Fibroblast of the conjunctiva (primary cell): ENCODE results near the gene PRKCI.
"Not testable (repeated sequence)": the region's sequence is repeated elsewhere in the genome, so short reads cannot be mapped to it uniquely, and the experiment has no call there.

ENCODE experiments used
- DNase-seq: peaks from one replicate; pipeline ENCODE4 v3.0.0-alpha.2; 2010; ENCODE audit warnings: low read depth

Gene PRKCI

DNA sequence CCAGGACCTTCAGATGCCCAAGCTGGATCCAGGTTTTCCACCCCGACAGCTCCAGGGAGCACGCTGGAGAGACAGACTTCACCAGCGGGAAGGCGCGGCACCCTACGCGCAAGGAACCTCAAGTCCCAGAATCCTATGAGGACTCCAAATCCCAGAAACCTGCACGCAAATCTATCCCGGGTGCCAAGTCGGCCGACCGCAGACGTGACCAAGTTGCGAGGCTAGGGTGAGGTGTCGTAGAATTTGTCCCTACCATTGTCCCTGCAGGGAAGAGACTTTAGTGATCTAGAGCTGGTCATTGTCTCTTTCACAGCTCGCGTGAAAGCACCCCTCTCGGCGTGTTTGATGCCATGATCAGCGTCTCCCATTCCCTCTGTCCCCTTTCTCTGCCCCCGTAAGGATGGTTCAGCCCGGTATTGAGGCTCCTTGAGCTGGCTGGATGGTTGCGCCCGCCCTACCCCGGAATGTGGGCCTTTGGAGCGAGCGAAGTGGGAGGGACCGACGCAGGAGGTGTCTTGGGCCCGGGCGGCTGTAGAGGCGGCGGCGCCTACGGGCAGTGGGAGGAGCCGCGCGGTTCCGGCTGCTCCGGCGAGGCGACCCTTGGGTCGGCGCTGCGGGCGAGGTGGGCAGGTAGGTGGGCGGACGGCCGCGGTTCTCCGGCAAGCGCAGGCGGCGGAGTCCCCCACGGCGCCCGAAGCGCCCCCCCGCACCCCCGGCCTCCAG lies at the start of gene PRKCI:
TSS of gene PRKCI (plus strand) at position 501 of the 723 bp plus-strand sequence. CDS start 246 bp downstream, outside the sequence.
- peak; percentile 93 for DNase-seq

DNA sequence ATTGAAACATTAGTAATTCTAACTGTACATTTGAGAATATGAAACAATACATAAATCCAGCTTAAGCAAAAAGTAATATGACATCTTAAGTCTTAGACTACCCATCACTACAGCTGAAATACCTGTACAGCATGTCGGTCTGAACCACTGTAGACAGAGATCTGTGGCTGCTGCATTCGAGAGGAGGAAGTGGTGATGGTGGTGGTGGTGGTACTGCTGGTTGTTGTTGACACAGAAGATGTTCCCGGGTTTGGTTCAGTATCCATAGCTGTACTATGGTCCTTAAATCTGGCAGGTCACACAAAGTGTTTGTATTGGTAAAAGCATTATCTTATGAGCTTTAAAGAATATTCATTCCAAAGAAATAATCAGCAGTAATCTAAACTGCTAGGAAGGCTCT lies 43.6 kb upstream of the PRKCI start:
- no peak for DNase-seq

DNA sequence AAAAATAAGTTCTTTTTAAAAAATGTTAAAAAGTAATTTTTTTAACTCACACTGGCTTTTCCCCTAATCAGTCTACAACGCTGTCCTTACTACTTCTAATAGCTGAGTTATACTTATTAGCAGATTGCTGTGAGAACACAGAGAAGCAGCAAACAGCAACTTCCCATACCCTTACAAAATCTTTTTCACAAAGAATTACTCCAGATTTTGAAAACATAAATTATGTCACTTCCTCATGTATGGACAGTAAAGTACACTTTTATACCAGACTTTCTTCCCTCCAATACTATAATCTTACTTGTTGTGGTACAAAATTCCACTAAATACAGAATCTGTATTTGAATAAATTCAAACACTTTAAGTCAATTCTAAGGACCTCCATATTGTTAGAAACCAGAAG lies 42.8 kb upstream of the PRKCI start:
- DNase-seq = no peak

DNA sequence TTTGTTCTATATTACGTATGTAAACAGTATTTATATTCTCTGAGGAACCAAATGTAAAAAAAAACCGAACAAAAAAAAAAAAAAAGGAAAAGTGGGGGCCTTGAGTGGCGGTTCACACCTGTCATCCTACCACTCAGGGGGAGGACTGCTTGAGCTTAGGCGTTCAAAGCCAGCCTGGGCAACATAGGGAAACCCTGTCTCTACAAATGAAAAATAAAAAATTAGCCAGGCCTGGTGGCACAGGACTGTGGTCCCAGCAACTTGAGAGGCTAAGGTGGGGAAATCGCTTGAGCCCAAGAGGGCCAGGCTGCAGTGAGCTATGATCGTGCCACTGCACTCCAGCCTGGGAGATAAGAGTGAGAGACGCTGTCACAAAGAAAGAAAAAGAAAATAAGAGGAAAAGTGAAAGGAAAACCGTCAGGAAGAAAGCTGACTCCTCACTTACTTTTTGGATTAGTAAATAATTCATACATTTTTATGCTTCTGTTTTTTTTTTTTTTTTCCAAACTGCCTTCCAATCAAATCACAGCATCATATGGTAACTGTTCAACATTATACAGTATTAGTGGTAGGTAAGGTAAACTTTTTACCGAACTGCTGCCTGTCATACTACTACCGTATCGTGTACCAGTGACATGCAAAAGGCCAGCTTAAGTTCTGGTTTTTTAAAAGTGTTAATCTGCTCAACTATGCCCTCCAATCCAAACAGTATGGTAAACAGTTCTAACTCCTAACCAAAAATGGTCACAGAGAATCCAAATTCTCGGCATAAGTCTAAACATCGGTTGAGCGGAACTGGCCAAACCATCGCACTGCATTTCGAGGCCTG lies 41.9 kb upstream of the PRKCI start:
- peak; percentile 3 for DNase-seq

DNA sequence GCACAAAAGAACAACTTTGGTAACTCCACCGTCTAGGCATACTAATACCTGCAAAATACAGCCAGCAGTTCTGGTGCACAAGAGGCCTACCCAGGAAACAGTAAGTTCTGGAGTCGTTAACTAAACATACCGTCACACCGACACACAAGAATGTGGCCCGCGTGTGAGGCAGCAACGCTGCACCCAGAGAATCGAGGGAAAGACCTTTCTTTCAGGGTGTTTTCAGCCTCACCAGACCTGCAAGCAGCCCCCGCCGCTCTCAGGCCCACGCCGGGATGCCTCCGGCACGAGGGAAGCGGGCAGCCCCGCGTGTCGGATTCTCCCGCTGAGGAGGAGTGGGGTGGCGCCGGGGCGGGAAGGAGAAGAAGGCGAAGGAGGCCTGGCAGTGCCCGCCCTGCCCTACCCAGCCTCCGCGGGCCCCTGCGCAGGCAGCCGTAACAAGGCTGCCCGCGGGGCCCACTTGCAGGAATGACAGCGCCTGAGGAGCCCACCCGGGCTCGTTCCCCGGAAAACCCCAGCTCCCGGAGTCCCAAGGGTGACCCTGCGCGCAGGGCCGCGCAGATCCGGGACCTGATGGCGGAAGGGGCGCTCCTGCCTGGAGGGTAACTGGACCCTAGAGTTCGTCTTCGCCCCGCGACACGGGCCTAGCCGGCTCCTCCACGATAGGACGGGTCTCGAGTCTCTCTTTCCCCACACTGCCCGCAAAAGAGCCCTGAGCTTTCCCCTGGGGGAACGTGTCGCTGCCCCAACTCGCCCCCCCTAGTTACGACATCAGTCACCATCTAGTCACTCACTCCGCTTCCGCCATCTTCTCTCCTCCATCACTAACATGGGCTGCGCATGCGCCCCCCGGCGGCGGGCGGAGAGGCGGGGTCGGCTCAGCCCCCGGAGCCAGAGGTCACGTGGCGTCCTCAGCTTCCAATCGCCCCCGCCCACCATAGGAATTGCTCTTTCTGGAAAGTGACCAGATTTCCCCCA lies 41.0 kb upstream of the PRKCI start, which contains the start of gene PHC3:
TSS of gene PHC3 (minus strand) at position 826 of the 978 bp plus-strand sequence. CDS start at position 808, 18 bp downstream.
- peak; percentile 81 for DNase-seq

DNA sequence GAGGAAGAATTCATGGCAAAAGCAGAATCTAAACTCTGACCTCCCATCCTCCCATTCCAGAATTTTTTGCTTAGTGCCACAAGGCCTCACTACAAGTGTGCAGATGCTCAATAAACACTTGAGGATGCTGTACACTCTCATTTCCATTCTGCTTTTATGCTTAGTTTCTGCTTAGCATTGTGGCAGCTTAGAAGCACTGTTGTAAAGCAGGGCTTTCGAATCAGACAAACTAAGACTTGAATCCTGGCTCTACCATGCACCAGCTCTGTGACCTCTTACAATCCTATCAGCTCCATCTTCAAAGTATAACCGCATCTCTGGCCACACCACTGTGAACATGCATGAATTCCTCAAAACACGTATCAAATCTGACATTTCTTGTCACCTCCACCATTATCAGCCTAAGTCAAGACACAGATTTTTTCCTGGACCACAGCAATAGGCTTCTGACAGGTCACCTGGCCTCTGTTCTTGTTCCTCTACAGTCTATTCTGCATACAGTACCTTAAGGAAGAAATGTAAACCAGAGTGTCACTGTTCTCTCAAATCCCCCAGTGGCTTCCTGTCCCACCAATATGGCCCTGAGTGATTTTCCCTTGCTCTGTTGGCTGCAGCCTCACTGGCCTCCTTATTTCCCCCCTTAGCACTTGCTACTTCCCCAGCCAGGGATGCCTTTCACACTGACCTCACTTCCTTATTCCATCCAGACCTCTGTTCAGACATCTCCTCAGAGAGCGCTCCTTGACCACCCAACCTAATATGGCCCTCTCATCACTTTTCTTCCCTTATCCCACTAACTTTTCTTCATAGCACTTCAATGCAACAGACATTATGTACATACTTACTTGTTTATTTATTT lies 32.6 kb upstream of the PRKCI start:
- DNase-seq = no peak

DNA sequence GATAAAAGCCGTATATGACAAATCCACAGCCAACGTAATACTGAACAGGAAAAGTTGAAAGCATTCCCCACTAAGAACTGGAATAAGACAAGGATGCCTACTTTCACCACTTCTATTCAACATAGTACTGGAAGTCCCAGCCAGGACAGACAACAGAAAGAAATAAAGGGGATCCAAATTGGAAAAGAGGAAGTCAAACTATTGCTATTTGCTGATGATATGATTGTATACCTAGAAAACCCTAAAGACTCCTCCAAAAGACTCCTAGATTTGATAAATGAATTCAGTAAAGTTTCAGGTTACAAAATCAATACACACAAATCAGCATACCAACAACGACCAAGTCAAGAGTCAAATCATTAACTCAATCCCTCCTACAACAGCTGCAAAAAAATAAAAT lies 26.5 kb upstream of the PRKCI start:
- not testable (repeated sequence) for DNase-seq

DNA sequence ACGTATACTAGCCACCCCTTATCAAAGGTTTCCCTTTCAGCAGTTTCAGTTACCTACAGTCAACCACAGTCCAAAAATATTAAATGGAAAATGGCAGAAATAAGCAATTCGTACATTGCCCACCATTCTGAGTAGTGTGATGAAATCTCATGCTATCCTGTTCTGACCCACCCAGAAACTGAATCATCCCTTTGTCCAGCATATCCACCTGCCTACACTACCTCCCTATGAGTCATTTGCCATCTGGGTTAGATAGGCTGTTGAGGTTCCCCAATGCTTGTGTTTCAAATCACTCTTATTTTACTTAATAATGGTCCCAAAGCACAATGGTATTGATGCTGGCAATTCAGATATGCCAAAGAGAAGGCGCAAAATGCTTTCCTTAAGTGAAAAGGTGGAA lies 25.4 kb upstream of the PRKCI start:
- no peak for DNase-seq

DNA sequence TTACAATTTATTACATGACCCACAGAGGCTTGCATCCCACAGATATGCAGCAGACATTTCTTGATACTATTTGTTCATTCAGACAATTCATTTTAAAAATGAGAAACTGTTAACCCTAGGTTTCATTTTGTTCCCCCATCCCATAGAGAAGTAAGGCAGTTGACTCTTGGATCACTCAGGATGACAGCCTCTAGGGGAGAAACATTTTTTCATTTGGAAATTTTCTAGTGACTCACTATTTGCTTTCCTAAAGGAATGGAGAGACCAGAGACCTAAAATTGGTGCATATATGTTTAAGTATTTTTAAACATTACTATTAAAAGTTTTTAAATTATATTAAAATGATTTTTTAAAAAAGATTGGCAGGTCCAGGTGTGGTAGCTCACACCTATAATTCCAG lies 21.2 kb upstream of the PRKCI start:
- no peak for DNase-seq

DNA sequence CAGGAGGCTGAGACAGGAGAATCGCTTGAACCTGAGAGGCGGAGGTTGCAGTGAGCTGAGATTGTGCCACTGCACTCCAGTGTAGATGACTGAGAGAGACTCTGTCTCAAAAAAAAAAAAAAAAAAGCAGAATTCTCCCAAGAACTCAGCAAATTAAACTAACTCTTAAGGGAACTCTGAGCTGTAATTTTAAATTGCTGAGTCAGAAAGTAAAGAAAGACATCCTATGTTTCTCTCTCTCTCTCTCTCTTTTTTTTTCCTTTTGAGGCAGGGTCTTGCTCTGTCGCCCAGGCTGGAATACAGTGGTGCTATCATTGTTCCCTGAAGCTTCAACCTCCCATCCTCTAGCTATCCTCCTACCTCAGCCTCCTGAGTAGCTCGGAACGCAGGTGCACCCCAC lies 20.7 kb upstream of the PRKCI start:
- no peak for DNase-seq

DNA sequence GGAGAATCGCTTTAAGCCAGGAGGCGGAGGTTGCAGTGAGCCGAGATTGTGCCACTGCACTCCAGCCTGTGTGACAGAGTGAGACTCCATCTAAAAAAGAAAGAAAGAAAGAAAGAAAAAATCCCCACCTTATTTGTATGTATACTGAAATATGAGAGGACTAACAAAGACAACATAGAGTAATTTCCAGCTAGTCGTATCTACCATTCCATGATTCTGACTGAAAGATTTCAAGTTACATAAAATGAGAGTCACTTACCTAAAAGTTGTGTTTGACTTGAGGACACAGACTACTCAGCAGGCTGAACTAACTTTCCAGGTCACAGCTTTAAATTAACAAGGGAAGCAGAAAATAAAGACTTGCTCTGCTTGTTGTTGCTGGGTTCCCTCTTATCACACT lies 18.8 kb upstream of the PRKCI start:
- DNase-seq = no peak

DNA sequence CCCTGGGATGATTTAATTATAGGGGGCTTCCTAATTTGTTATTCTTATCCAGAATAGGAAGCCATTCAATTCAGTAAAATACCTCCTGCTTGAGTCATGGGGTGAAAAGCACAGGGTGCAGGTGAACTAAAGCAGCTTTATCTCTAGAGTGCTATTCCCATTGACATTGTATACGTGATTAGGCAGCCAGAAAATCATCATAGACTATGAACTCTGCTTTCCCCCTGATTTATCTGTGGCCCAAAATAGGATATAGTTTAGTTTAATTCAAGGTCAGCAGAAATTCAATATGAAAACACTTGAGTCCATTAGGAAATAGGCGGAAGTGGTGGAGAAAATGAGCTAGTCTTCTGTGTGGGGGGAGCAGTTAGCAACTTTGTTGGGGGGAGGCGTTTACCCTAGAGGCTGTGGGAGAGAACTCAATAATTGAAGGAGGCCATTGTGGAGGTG lies 18.2 kb upstream of the PRKCI start:
- DNase-seq = no peak

DNA sequence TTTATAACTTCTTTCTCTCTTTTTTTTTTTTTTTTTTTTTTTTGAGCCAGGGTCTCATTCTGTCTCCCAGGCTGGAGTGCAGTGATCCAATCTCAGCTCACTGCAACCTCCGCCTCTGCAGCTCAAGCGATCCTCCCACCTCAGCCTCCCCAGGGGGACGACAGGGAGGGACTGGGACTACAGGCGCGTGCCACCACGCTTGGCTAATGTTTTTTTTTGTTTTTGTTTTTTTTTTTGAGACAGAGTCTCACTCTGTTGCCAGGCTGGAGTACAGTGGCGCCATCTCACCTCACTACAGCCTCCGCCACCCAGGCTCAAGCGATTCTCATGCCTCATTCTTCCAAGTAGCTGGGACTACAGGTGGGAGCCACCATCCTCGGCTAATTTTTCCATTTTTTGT lies 17.7 kb upstream of the PRKCI start:
- DNase-seq = no peak

DNA sequence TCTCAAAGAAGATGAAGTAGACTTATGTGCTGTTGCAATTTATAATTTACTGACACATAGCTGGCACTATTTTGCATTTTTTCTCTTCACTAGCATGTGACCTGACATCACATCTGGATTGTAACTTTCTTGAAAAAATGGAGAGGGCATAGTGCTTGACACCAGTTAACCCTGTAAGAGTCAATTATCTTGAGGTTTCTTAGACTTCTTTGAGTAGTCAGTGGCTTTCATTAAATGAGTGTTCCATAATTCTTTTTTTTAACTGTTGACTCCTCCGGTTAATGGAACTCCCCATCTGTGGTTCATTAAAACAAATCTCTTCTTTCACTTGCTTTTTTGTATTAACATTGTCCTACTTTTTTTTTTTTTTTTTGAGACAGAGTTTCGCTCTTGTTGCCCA lies 16.9 kb upstream of the PRKCI start:
- DNase-seq = peak; percentile 29

DNA sequence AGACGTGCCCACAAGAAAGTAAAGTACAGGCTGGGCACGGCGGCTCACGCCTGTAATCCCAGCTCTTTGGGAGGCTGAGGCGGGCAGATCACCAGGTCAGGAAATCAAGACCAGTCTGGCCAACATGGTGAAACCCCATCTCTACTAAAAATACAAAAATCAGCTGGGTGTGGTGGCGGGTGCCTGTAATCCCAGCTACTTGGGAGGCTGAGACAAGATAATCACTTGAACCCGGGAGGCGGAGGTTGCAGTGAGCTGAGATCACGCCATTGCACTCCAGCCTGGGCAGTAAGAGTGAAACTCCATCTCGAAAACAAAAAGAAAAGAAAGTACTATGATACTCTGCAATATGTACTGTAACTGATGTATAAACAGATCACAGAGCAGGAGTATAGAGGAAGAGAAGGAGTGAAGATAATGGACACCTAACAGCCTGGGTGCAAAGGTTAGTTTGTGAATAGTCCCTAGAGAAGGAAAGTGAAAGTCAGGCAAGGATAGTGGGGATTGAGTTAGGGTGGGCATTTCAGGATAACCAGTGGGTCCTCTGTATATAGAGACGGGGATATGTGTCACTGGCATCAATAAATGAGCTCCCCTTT lies 16.0 kb upstream of the PRKCI start:
- not testable (repeated sequence) for DNase-seq

DNA sequence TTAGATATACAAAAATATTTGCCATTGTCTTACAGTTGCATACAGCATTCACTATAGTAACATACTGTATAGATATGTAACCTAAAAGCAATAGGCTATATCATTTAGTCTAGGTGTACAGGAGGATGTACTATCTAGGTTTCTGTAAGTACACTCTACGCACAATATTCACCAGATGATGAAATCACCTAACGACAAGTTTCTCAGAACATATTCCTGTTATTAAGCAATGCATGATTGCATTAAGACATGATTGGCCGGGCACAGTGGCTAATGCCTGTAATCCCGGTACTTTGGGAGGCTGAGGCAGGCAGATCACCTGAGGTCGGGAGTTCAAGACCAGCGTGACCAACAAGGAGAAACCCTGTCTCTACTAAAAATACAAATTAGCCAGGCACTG lies 14.5 kb upstream of the PRKCI start:
- no peak for DNase-seq

DNA sequence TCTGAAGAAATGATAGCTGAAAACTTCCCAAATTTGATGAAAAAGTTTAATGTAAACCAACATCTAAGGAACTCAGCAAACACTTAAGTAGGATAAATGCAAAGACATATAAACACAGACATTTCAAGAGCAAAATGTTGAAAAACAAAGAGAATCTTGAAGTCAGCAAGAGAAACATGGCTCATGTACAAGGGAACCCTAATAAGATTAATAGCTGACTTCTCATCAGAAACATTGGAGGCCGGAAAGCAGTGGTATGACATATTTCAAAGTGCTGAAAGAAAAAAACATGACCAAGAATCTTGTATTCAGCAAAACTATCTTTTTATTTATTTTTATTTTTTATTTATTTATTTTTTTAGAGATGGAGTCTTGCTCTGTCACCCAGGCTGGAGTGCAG lies 10.6 kb upstream of the PRKCI start:
- no peak for DNase-seq

DNA sequence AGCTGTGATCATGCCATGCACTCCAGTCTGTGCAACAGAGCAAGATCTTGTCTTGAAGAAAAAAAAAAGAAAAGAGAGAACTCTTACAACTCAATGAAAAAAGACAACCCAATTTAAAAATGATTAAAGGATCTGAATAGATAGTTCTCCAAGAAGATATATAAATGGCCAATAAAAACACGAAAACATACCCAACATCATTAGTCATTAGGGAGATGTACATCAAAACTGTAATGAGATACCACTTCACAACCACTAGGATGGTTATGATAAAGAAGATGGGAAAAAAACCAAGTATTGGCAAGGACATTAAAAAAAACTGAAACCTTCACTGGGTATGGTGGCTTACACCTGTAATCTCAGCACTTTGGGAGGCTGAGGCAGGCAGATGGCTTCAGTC lies 2.4 kb upstream of the PRKCI start:
- DNase-seq = no peak

DNA sequence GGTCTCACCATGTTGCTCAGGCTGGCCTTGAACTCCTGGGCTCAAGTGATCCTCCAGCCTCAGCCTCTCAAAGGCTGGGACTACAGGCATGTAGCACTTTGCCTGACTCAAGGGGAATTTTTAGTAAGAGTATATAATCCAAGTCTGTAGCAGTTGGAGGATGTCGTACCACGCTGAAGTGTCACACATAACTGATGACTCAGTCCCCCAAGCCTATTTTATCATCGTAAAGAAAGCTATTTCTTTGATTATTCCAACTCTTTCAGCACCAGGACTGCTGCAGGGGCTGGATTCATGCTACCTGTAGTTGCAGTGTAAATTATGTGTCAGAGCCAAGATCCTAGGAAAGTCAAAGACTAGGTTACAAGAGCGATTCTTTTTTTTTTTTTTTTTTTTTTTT lies 1.4 kb upstream of the PRKCI start:
- no peak for DNase-seq

DNA sequence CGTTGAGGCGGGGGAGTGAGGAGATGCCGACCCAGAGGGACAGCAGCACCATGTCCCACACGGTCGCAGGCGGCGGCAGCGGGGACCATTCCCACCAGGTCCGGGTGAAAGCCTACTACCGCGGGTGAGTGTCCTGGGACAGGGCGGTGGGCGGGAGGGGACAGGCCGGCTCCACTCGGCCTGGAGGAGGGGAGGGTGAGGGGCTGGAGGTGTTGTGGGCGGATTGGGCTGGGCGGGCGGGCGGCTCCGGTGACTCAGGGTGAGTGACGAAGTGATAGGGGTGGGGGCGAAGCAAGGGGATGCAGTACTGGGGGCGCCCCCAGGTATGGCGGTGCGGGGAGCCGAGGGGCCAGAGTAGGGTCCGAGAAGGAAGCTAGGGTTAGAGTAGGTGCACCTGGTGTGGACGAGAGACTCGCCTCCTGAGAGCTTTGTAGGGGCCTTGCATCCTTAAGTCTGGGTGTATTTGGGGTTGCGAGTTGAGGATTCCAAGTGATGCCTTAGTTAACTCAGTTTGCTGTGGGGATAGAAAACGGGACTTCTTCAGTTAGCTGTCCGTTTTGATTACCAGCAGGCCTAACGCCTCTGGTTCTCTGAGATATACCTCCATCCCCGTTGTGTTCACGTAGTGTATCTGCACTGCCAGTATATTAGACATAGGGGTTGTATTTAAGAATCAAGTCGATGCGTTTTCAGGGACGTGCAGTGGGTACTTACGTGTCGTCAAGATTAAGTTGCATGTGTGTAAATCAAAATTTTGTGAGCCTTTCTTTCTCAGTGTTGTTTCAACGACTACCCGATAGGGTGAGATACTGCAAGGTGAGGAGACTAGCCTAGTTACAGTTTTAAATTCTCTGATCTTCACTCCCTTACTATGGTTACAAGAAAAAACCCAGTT lies 670 bp downstream of the PRKCI start:
- no peak for DNase-seq
